Measurements from ENCODE around the gene DNAH9. TPM values are rescaled to one million over a fixed set of nuclear protein-coding genes. Genes with fewer than 3 reads are reported as not detected.
A peak's percentile ranks its signal among the peaks of the same experiment; 100 is the strongest.

DNAH9 gene
- total RNA-seq, 1 experiment from 2014 or later, result 0.22 TPM

DNA sequence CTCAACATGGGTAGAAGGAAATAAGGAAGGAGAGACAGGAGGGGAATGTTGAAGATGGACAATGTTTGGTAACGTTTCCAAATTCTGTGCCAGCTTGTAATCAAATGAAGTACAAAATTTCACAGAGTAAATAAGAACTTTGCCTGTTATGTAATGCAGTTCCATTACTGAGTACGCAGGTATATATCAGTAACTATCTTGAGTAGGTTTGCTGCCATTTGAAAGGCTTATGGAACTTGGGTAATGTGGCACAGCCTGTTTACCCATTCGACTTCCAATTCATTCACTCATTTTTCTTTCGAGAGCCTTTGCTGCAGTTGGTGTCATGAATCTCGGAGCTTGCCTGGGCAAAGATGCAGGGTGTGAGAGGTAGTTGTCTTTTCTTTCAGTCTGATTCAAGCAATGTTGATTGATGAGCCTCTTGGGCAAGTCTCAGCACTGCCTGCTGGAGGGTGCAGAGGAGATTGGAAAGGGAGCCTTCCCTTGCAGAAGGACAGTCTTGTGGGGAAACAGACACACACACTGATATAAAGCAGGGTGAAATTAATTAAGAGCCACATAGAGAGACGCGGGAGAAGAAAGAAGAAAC lies 345.6 kb downstream of the DNAH9 start:
- H3K4ac ChIP-seq (ENCODE audit: low read depth, low read length), result no peak overlapping the region
- H3K4me1 ChIP-seq (ENCODE audit: insufficient read depth, low read length), result no peaks in the 10 kb centered on the region
- no peak overlapping the region for H4K91ac ChIP-seq (ENCODE audit: insufficient read length, low read depth, low read length)
- no peaks in the 10 kb centered on the region for H3K9me3 ChIP-seq (ENCODE audit: control insufficient read depth, low read depth, low read length)
- no peak overlapping the region for H2BK5ac ChIP-seq (ENCODE audit: insufficient read length, low read length)
- TF ChIP-seq, protein P1, sequence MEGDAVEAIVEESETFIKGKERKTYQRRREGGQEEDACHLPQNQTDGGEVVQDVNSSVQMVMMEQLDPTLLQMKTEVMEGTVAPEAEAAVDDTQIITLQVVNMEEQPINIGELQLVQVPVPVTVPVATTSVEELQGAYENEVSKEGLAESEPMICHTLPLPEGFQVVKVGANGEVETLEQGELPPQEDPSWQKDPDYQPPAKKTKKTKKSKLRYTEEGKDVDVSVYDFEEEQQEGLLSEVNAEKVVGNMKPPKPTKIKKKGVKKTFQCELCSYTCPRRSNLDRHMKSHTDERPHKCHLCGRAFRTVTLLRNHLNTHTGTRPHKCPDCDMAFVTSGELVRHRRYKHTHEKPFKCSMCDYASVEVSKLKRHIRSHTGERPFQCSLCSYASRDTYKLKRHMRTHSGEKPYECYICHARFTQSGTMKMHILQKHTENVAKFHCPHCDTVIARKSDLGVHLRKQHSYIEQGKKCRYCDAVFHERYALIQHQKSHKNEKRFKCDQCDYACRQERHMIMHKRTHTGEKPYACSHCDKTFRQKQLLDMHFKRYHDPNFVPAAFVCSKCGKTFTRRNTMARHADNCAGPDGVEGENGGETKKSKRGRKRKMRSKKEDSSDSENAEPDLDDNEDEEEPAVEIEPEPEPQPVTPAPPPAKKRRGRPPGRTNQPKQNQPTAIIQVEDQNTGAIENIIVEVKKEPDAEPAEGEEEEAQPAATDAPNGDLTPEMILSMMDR (conservative IDR thresholded peaks at IDR 0.05), result no peak
- H3K56ac ChIP-seq (ENCODE audit: insufficient read length, low read depth, low read length), result no peak overlapping the region
- no peak overlapping the region for H3K27ac ChIP-seq (ENCODE audit: insufficient read length, low read depth, low read length)
- H3K23me2 ChIP-seq (ENCODE audit: insufficient read length, low read depth, low read length, poor library complexity, severe bottlenecking), result no peaks in the 10 kb centered on the region
- H3K27ac Mint-ChIP-seq, result peak overlapping the region in 2 of 3 experiments; percentile 25 to 48; a peak in 1 of 7 replicates
- H3K4me3 Mint-ChIP-seq, result no peak overlapping the region
- no peaks in the 10 kb centered on the region for H3K9me3 Mint-ChIP-seq
- no peaks in the 10 kb centered on the region for H3K79me2 ChIP-seq (ENCODE audit: insufficient read depth, low read length)
- no peak overlapping the region for H3K4me2 ChIP-seq (ENCODE audit: insufficient read depth, insufficient read length, low read length)
- H3K27me3 ChIP-seq (ENCODE audit: insufficient read depth, low read length), result no peaks in the 10 kb centered on the region
- no peak for DNase-seq
- H4K8ac ChIP-seq (replicated peaks; ENCODE audit: insufficient read length, low read depth, low read length), result no peak overlapping the region
- H3K36me3 Mint-ChIP-seq (ENCODE audit: insufficient read depth in 1 of 3, low read depth in 3 of 3), result no peaks in the 10 kb centered on the region
- H3K14ac ChIP-seq (ENCODE audit: insufficient read depth, low read length), result no peak overlapping the region
- no peak overlapping the region for H3K18ac ChIP-seq (ENCODE audit: insufficient read length, low read depth, low read length)
- H2AFZ ChIP-seq (ENCODE audit: low read length), result no peak overlapping the region
- no peaks in the 10 kb centered on the region for H4K20me1 ChIP-seq (ENCODE audit: control insufficient read depth, insufficient read depth, insufficient read length)
- H3K27me3 Mint-ChIP-seq (ENCODE audit: low read depth), result no peaks in the 10 kb centered on the region
- H2BK120ac ChIP-seq (ENCODE audit: low read depth, low read length, poor library complexity, severe bottlenecking), result no peak overlapping the region
- no peak overlapping the region for H2BK12ac ChIP-seq (ENCODE audit: insufficient read length, low read depth, low read length)
- no peaks in the 10 kb centered on the region for H3K79me1 ChIP-seq (ENCODE audit: insufficient read depth, low read depth, low read length, poor library complexity, severe bottlenecking)
- no peak overlapping the region for H2AK5ac ChIP-seq (ENCODE audit: insufficient read length, low read length)
- H3K9ac ChIP-seq (ENCODE audit: extremely low read depth, insufficient read length, low read length), result no peak overlapping the region
- no peak overlapping the region for H2BK20ac ChIP-seq (ENCODE audit: low read depth, low read length, poor library complexity, severe bottlenecking)
- peaks cover 4 to 7% of the 10 kb centered on the region in 2 experiments for H3K4me1 Mint-ChIP-seq
- no CpG with 5 or more reads among the region's 7 CpGs for WGBS (ENCODE audit: extremely low coverage, insufficient read length, low lambda C conversion rate)
- no peak overlapping the region for H3T11ph ChIP-seq (ENCODE audit: low read length)
- H3K23ac ChIP-seq (ENCODE audit: insufficient read length, low read depth, low read length), result no peak overlapping the region
- no peak overlapping the region for H2BK15ac ChIP-seq (ENCODE audit: low read depth, low read length)
- no peak overlapping the region for H4K5ac ChIP-seq (ENCODE audit: insufficient read length, low read depth, low read length)
